GM18868 (cell line): ENCODE data around the gene ASIC2.

ENCODE experiments used
- ATAC-seq: cut with Tn5 transposase; IDR thresholded peaks from one replicate; pipeline ENCODE4 v1.9.1; 2021; ENCODE audit warnings: mild to moderate bottlenecking, moderate library complexity; ENCODE audit not compliant: unreplicated experiment

Gene ASIC2

GRCh38 chr17:33028778-33029177 is 264.3 kb downstream of the ASIC2 start:
- no peak for ATAC-seq

GRCh38 chr17:33028061-33028460 is 265.0 kb downstream of the ASIC2 start:
- ATAC-seq: no peak

GRCh38 chr17:33024688-33025486 is 268.2 kb downstream of the ASIC2 start:
- no peak for ATAC-seq

GRCh38 chr17:33023790-33024189 is 269.3 kb downstream of the ASIC2 start:
- no peak for ATAC-seq

- ATAC-seq: no peak
Measured at GRCh38 chr17:33021731-33022408, 271.2 kb downstream of the ASIC2 start.

- ATAC-seq: no peak
Measured at GRCh38 chr17:33019161-33019890, 273.8 kb downstream of the ASIC2 start.

GRCh38 chr17:33017366-33017765 is 275.7 kb downstream of the ASIC2 start:
- no peak for ATAC-seq

GRCh38 chr17:33016920-33017319 is 276.2 kb downstream of the ASIC2 start:
- no peak for ATAC-seq

GRCh38 chr17:33015716-33016346 is 277.3 kb downstream of the ASIC2 start:
- no peak for ATAC-seq

- ATAC-seq: no peak
Measured at GRCh38 chr17:33014751-33015150, 278.3 kb downstream of the ASIC2 start.

GRCh38 chr17:33013596-33014375 is 279.3 kb downstream of the ASIC2 start:
- ATAC-seq: no peak

GRCh38 chr17:33012522-33013033 is 280.5 kb downstream of the ASIC2 start:
- ATAC-seq: no peak

GRCh38 chr17:33009636-33010035 is 283.5 kb downstream of the ASIC2 start:
- no peak for ATAC-seq

GRCh38 chr17:33007186-33007585 is 285.9 kb downstream of the ASIC2 start:
- ATAC-seq: no peak

GRCh38 chr17:33002246-33002645 is 290.8 kb downstream of the ASIC2 start:
- no peak for ATAC-seq

GRCh38 chr17:32998887-32999228 is 294.2 kb downstream of the ASIC2 start:
- no peak for ATAC-seq

- peak; percentile 57 for ATAC-seq
Measured at GRCh38 chr17:32998111-32998886, 294.8 kb downstream of the ASIC2 start.

GRCh38 chr17:32995416-32996045 is 297.6 kb downstream of the ASIC2 start:
- ATAC-seq: no peak

- no peak for ATAC-seq
Measured at GRCh38 chr17:32993977-32994376, 299.1 kb downstream of the ASIC2 start.
